SK-N-SH (cell line): Measurements from ENCODE around the gene WBP11.

Source experiments
- CTCF ChIP-seq: fragments of 200-600 bp; sonication (generic); IDR thresholded peaks from 2 replicates; pipeline ENCODE4 v1.6.1; 2017; ENCODE audit warnings: antibody characterized with exemption, mild to moderate bottlenecking, moderate library complexity
- ELF1 ChIP-seq: IDR thresholded peaks from 2 replicates; pipeline ENCODE4 v1.4.0; 2012
- FOSL2 ChIP-seq: IDR thresholded peaks from 2 replicates; pipeline ENCODE4 v1.4.0; 2012; ENCODE audit warnings: low read depth, mild to moderate bottlenecking, moderate library complexity, borderline replicate concordance
- GABPA ChIP-seq: IDR thresholded peaks from 2 replicates; pipeline ENCODE4 v1.4.0; 2012; ENCODE audit warnings: low read depth, mild to moderate bottlenecking
- POLR2AphosphoS5 ChIP-seq: IDR thresholded peaks from 2 replicates; pipeline ENCODE4 v1.6.1; 2012; ENCODE audit warnings: low read depth, low read length
- RAD21 ChIP-seq: IDR thresholded peaks from 2 replicates; pipeline ENCODE4 v1.6.1; 2012; ENCODE audit warnings: mild to moderate bottlenecking, low read length
- SIN3A ChIP-seq: IDR thresholded peaks from 2 replicates; pipeline ENCODE4 v1.6.1; 2012; ENCODE audit warnings: low read depth, mild to moderate bottlenecking, low read length, moderate library complexity, borderline replicate concordance
- TAF1 ChIP-seq: IDR thresholded peaks from 2 replicates; pipeline ENCODE4 v1.6.1; 2012; ENCODE audit warnings: low read depth, mild to moderate bottlenecking, low read length, moderate library complexity, borderline replicate concordance
- TCF12 ChIP-seq: IDR thresholded peaks from 2 replicates; pipeline ENCODE4 v1.4.0; 2012
- YY1 ChIP-seq: IDR thresholded peaks from 2 replicates; pipeline ENCODE4 v1.4.0; 2012; ENCODE audit warnings: low read depth, mild to moderate bottlenecking

- no peak for TF ChIP-seq CTCF
- TF ChIP-seq SIN3A, result no peak
- TF ChIP-seq ELF1, result no peak
- no peak for TF ChIP-seq TAF1
- no peak for TF ChIP-seq FOSL2
- no peak for TF ChIP-seq TCF12
- no peak for TF ChIP-seq POLR2AphosphoS5
- TF ChIP-seq YY1, result no peak
- TF ChIP-seq RAD21, result no peak
- no peak for TF ChIP-seq GABPA
These were observed 22.4 kb downstream of the WBP11 start for GRCh38 chr12:14780859-14781258.
